Measurements from ENCODE around the gene CYSTM1.

CYSTM1 gene

DNA sequence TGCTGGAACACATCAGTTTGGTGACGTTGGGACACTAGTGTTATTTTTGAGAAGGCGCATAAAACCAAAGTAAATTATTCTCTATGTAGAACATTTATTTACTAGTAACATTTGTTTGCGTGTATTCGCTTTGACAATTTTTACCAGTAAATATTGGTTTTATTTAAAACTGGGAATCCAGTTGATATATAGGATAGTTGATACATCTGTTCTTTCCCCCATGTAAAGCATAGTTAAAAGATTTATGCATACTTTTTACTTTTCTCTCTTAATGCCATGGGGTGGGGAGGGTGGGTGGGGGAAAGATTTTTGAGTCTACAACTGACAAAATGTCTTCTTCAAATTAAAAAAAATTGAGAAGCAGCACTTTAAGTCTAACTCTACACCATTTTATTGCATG is 49.4 kb upstream of the CYSTM1 start, which contains the start of gene IGIP:
Gene IGIP (plus strand): TSS at position 301 of the 400 bp plus-strand sequence. CDS start 2,540 bp downstream, outside the sequence.
- no peak within 1 kb of the TSS for H3K4me3 ChIP-seq (ENCODE audit: low read depth, low read length)
- H3K27ac ChIP-seq (ENCODE audit: extremely low read depth, low read depth, low read length): no peak within 1 kb of the TSS
- no peaks in the 10 kb centered on the region for H3K9me3 ChIP-seq (ENCODE audit: control insufficient read depth, insufficient read depth, low read depth, low read length)
- CTCF ChIA-PET: interaction anchor here (1.4 kb wide), 1 partner anchor 18 kb away, joined by 9 read pairs; no protein-coding TSS in a partner anchor
- H3K4me1 ChIP-seq (ENCODE audit: control insufficient read depth, insufficient read depth, low read length): peaks cover 17% of the 10 kb centered on the region
- POLR2A ChIA-PET: no interaction called here
- no peak for TF ChIP-seq ZNF239 (tag by site-specific recombination; IDR thresholded peaks at IDR 0.05)
- no peak for TF ChIP-seq ZNF366 (tag by site-specific recombination; conservative IDR thresholded peaks at IDR 0.05)
- TF ChIP-seq, protein P1, sequence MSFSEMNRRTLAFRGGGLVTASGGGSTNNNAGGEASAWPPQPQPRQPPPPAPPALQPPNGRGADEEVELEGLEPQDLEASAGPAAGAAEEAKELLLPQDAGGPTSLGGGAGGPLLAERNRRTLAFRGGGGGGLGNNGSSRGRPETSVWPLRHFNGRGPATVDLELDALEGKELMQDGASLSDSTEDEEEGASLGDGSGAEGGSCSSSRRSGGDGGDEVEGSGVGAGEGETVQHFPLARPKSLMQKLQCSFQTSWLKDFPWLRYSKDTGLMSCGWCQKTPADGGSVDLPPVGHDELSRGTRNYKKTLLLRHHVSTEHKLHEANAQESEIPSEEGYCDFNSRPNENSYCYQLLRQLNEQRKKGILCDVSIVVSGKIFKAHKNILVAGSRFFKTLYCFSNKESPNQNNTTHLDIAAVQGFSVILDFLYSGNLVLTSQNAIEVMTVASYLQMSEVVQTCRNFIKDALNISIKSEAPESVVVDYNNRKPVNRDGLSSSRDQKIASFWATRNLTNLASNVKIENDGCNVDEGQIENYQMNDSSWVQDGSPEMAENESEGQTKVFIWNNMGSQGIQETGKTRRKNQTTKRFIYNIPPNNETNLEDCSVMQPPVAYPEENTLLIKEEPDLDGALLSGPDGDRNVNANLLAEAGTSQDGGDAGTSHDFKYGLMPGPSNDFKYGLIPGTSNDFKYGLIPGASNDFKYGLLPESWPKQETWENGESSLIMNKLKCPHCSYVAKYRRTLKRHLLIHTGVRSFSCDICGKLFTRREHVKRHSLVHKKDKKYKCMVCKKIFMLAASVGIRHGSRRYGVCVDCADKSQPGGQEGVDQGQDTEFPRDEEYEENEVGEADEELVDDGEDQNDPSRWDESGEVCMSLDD (tag by site-specific recombination; IDR thresholded peaks at IDR 0.05): no peak
- no peak for TF ChIP-seq ZBTB20 (tag by site-specific recombination; IDR thresholded peaks at IDR 0.05)
- no peak for TF ChIP-seq ZBTB21 (tag by site-specific recombination; IDR thresholded peaks at IDR 0.05)
- no peak for TF ChIP-seq ZNF423 (tag by site-specific recombination; IDR thresholded peaks at IDR 0.05)
- TF ChIP-seq, protein P2, sequence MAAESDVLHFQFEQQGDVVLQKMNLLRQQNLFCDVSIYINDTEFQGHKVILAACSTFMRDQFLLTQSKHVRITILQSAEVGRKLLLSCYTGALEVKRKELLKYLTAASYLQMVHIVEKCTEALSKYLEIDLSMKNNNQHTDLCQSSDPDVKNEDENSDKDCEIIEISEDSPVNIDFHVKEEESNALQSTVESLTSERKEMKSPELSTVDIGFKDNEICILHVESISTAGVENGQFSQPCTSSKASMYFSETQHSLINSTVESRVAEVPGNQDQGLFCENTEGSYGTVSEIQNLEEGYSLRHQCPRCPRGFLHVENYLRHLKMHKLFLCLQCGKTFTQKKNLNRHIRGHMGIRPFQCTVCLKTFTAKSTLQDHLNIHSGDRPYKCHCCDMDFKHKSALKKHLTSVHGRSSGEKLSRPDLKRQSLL (tag by site-specific recombination; IDR thresholded peaks at IDR 0.05): no peak
- no peak for TF ChIP-seq ZNF416 (tag by site-specific recombination; IDR thresholded peaks at IDR 0.05)
- no peak for TF ChIP-seq ZNF211 (tag by site-specific recombination; IDR thresholded peaks at IDR 0.05; ENCODE audit: low read depth)
- no peak for TF ChIP-seq ZNF174 (tag by site-specific recombination; IDR thresholded peaks at IDR 0.05)
- no peak for TF ChIP-seq ZNF571 (tag by site-specific recombination; IDR thresholded peaks at IDR 0.05)
- TF ChIP-seq, protein P3, sequence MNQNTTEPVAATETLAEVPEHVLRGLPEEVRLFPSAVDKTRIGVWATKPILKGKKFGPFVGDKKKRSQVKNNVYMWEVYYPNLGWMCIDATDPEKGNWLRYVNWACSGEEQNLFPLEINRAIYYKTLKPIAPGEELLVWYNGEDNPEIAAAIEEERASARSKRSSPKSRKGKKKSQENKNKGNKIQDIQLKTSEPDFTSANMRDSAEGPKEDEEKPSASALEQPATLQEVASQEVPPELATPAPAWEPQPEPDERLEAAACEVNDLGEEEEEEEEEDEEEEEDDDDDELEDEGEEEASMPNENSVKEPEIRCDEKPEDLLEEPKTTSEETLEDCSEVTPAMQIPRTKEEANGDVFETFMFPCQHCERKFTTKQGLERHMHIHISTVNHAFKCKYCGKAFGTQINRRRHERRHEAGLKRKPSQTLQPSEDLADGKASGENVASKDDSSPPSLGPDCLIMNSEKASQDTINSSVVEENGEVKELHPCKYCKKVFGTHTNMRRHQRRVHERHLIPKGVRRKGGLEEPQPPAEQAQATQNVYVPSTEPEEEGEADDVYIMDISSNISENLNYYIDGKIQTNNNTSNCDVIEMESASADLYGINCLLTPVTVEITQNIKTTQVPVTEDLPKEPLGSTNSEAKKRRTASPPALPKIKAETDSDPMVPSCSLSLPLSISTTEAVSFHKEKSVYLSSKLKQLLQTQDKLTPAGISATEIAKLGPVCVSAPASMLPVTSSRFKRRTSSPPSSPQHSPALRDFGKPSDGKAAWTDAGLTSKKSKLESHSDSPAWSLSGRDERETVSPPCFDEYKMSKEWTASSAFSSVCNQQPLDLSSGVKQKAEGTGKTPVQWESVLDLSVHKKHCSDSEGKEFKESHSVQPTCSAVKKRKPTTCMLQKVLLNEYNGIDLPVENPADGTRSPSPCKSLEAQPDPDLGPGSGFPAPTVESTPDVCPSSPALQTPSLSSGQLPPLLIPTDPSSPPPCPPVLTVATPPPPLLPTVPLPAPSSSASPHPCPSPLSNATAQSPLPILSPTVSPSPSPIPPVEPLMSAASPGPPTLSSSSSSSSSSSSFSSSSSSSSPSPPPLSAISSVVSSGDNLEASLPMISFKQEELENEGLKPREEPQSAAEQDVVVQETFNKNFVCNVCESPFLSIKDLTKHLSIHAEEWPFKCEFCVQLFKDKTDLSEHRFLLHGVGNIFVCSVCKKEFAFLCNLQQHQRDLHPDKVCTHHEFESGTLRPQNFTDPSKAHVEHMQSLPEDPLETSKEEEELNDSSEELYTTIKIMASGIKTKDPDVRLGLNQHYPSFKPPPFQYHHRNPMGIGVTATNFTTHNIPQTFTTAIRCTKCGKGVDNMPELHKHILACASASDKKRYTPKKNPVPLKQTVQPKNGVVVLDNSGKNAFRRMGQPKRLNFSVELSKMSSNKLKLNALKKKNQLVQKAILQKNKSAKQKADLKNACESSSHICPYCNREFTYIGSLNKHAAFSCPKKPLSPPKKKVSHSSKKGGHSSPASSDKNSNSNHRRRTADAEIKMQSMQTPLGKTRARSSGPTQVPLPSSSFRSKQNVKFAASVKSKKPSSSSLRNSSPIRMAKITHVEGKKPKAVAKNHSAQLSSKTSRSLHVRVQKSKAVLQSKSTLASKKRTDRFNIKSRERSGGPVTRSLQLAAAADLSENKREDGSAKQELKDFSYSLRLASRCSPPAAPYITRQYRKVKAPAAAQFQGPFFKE (tag by site-specific recombination; IDR thresholded peaks at IDR 0.05; ENCODE audit: borderline replicate concordance): no peak
- TF ChIP-seq ZNF274 (IDR thresholded peaks at IDR 0.05; ENCODE audit: low read length): no peak
- TF ChIP-seq ZNF274 (tag by site-specific recombination; IDR thresholded peaks at IDR 0.05; ENCODE audit: borderline replicate concordance): no peak
- TF ChIP-seq ZNF555 (tag by site-specific recombination; conservative IDR thresholded peaks at IDR 0.05): no peak
- no peak for TF ChIP-seq KLF8 (tag by site-specific recombination; IDR thresholded peaks at IDR 0.05)
- TF ChIP-seq IKZF3 (tag by site-specific recombination; IDR thresholded peaks at IDR 0.05): no peak
- TF ChIP-seq ZNF701 (tag by site-specific recombination; IDR thresholded peaks at IDR 0.05): no peak
- TF ChIP-seq, protein P4, sequence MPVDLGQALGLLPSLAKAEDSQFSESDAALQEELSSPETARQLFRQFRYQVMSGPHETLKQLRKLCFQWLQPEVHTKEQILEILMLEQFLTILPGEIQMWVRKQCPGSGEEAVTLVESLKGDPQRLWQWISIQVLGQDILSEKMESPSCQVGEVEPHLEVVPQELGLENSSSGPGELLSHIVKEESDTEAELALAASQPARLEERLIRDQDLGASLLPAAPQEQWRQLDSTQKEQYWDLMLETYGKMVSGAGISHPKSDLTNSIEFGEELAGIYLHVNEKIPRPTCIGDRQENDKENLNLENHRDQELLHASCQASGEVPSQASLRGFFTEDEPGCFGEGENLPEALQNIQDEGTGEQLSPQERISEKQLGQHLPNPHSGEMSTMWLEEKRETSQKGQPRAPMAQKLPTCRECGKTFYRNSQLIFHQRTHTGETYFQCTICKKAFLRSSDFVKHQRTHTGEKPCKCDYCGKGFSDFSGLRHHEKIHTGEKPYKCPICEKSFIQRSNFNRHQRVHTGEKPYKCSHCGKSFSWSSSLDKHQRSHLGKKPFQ (tag by site-specific recombination; IDR thresholded peaks at IDR 0.05): no peak
- H3K36me3 ChIP-seq (ENCODE audit: control insufficient read depth in 2 of 2, insufficient read depth in 1 of 2, low read length in 2 of 2): no peaks in the 10 kb centered on the region
